Stimulated activated CD4-positive, alpha-beta T cell treated with anti-CD3 and anti-CD28 coated beads, Interleukin-4, amount 100 ng/mL, for 4 hours (primary cell): Measurements from ENCODE around the gene SLCO2B1.

Source experiments
- DNase-seq, 2 experiments: peaks; one replicate each; pipeline ENCODE4 v3.0.0-alpha.2; 2020

Gene SLCO2B1

GRCh38 chr11:75163921-75164849 is 13.3 kb downstream of the SLCO2B1 start:
- no peak for DNase-seq

GRCh38 chr11:75165721-75166120 is 14.8 kb downstream of the SLCO2B1 start:
- DNase-seq, result no peak

- DNase-seq, result no peak
Observed at GRCh38 chr11:75166791-75167190, 15.9 kb downstream of the SLCO2B1 start.

- no peak for DNase-seq
Observed at GRCh38 chr11:75167617-75168016, 16.7 kb downstream of the SLCO2B1 start.

- no peak for DNase-seq
Observed at GRCh38 chr11:75169101-75169885, 18.4 kb downstream of the SLCO2B1 start.

GRCh38 chr11:75170516-75171201 is 19.8 kb downstream of the SLCO2B1 start:
- DNase-seq, result no peak

GRCh38 chr11:75173336-75173735 is 22.4 kb downstream of the SLCO2B1 start:
- DNase-seq, result no peak

GRCh38 chr11:75174781-75175370 is 24.0 kb downstream of the SLCO2B1 start:
- no peak for DNase-seq

- no peak for DNase-seq
Observed at GRCh38 chr11:75182664-75183063, 31.8 kb downstream of the SLCO2B1 start.

GRCh38 chr11:75184051-75184450 is 33.1 kb downstream of the SLCO2B1 start:
- DNase-seq, result no peak

GRCh38 chr11:75184757-75185425 is 34.0 kb downstream of the SLCO2B1 start:
- DNase-seq, result no peak

- no peak for DNase-seq
Observed at GRCh38 chr11:75185866-75186265, 35.0 kb downstream of the SLCO2B1 start.

GRCh38 chr11:75186999-75187398 is 36.1 kb downstream of the SLCO2B1 start:
- no peak for DNase-seq

GRCh38 chr11:75188671-75189070 is 37.8 kb downstream of the SLCO2B1 start:
- no peak for DNase-seq

GRCh38 chr11:75189108-75189507 is 38.2 kb downstream of the SLCO2B1 start:
- no peak for DNase-seq

GRCh38 chr11:75189911-75190310 is 39.0 kb downstream of the SLCO2B1 start:
- no peak for DNase-seq

- no peak for DNase-seq
Observed at GRCh38 chr11:75190652-75191329, 39.9 kb downstream of the SLCO2B1 start.

GRCh38 chr11:75191330-75191717 is 40.4 kb downstream of the SLCO2B1 start:
- DNase-seq, result no peak

- DNase-seq, result no peak
Observed at GRCh38 chr11:75193271-75193670, 42.4 kb downstream of the SLCO2B1 start.

- no peak for DNase-seq
Observed at GRCh38 chr11:75193711-75194110, 42.8 kb downstream of the SLCO2B1 start.

- no peak for DNase-seq
Observed at GRCh38 chr11:75194147-75194546, 43.2 kb downstream of the SLCO2B1 start.
